Fibroblast of skin of right biceps (primary cell): Measurements from ENCODE around the gene STXBP2.

Experiments
- DNase-seq: peaks from one replicate; pipeline ENCODE4 v3.0.0-alpha.2; 2013

Gene STXBP2

DNA sequence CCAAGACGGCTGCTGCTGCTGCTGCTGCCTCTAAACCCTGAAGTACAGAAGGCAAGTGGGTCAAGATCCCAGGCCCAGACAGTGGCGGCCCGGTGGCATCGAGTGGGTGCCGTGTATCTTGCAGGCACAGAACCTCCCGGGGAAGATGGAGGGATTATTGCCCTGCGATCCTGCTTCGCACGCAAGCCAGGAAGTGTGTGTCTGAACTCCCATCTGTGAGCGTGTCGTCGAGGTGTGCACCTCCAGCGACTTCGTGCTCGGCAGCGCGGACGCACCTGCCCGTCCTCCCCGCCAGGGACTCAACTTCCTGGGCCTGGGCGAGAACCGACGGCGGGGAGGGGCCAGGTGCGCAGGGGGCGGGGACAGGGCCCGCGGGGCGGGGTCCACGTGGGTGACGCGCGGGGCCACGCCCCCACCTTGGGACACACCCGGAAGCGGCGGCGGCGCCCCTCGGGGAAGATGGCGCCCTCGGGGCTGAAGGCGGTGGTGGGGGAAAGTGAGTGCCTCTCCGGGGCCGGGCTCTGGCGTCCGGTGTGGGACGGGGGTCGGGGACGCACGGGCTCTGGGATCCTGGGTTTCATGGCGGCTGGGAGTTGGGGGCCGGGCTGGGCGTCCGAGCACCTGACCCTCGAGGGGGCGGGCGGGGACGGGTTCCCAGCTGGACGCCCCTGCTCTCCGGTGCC lies at the start of gene STXBP2:
Gene STXBP2, plus strand, starts transcription at position 420 of the 683 bp plus-strand sequence. Its CDS starts 40 bp downstream, at position 460.
- DNase-seq = no peak

DNA sequence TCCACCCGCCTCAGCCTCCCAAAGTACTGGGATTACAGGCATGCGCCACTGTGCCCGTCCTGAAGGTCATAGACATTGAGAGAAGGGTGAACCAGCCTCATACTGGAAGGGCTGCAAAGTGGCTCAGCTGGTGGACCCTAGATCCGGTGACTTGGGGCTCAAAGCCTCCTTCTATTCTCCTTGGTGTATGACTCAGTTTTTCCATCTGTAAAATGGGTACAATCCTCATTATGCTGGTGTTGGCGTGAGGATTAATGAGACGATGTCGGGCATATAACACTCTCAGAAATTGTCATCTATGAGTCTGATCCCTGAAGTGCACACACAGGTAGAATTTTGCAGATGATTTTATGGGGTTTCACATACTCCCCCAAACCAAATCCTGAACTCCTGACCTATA lies 47.1 kb upstream of the STXBP2 start:
- no peak for DNase-seq

DNA sequence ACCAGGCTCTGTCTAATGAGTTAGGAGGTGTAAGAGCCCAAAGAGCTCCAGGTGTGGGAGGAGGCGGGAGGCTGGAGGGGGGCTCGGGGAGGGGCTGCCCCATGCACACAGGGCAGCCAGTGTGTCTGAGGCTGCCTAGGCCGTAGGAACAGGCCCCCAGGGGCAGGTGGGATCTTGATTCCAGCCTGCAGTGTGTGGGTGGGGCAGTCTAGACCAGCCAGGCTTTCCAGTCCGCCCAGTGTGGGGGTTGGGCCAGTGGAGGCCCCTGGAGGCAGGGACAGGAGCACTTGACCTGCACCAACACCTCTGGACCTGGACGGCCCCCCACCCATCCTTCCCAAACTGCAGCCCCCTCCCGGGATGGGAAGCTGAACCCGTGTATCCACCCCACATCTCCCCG lies 46.7 kb upstream of the STXBP2 start:
- DNase-seq = no peak

GRCh38 chr19:7595466-7596133 lies 41.3 kb upstream of the STXBP2 start, which contains the start of gene CAMSAP3:
Gene CAMSAP3 (plus strand): TSS chr19:7595863. CDS start chr19:7596003, 140 bp downstream.
- DNase-seq = peak; percentile 6

DNA sequence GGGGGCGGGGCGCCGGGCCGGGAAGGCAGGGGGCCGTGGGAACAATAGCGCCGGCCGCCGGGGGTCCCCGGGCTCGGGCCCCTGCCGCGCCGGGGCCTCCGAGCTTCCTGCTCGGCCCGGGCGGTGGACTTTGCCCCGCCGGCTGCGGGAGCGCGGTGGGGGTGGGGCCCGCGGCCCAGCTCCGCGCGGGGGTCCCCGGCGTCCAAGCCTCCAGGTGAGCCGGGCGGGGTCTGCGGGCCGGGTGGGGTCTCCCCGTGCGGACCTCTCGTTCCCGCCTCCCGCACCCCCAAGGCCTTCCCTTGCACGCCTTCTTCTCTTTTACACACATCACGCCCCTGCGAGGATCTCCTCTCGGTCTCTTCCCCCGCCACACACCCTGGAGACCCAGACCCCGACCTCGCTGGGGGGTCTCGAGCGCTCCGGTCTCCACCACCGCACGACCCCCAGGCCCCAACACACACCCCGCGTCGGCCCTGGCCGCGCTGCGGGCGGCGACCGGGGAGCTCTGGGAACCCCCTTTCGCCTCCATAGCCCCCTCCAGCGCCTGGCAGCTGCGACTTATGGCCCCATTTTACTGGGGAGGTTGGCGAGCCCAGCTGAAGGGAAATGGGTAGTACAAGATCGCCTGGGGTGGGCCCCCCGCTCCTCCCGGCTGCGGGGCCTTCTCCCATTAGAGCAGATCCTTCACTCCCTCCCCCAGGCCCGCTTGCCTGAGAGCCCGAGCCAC lies 40.5 kb upstream of the STXBP2 start:
- DNase-seq = no peak

DNA sequence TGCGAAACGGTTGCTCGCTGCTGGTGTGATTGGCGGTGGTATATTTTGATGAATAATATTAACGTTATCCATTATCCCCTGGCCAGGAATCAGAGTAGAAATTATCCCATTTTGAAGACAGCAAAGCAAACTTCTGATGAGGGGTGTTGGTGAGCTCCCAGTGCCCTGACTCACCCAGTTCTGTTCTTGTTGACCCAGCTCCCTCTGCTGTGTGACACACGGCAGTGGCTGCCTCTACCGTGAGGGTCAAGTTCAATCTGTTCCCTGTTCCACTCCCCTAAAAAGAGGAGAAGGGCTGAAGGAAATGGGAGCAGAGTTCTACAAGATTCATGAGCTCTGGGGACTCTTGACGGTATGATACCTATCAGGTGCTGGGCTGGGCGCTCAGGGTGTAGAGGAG lies 39.2 kb upstream of the STXBP2 start:
- DNase-seq = no peak

GRCh38 chr19:7598180-7598579 lies 38.7 kb upstream of the STXBP2 start:
- DNase-seq = no peak

- DNase-seq = no peak
These were observed 36.2 kb upstream of the STXBP2 start for GRCh38 chr19:7600721-7601120.

DNA sequence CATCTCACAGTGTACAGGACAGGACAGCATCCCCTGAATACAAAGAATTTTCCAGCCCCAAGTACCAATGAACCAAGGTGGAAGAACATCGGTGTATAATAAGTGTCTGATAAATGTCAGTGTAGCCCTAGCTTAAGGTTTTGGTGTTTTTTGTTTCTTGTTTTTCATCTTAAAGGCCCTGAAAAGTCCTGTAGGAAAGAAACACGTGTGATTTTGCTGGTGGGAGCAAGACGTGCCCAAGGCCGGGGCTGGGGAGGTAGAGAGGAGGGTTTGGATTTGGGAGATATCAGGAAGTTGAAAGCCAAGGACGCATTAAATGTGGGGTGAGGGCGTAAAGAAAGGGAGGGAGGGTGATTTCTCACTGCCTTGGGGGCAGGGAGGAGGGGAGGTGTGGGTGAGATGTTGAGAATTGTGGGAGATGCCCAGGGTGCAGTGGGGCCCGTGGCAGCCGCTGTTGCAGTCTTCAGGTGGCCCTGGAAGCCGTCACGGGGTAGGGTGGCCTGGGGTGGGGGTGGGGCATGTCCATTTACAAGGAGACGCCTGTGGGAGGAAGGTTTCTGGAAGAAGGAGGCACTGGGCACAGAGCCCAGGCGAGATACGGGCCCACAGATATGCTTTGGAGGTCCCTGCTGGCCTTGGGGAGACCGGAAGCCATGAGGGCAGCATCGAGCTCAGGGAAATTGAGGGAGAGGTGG lies 34.5 kb upstream of the STXBP2 start:
- no peak for DNase-seq

DNA sequence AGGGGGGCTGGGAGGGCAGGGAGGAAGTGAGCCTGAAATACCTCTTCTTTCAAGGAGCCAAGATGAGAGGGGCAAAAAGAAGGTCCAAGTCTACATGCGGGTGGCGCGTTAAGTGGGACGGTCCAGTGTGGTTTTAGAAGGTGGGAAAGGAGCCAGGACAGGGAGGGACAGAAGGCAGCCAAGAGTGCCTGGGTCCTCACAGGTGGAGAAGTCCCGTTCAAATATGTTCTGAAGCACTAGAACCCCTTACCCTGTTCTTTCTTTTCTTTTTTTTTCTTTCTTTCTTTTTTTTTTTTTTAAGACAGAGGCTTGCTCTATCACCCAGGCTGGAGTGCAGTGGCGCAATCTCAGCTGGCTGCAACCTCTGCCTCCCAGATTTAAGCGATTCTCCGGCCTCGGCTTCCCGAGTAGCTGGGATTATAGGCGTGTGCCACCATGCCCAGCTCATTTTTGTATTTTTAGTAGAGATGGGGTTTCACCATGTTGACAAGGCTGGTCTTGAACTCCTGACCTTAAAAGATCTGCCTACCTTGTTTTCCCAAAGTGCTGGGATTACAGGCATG lies 33.9 kb upstream of the STXBP2 start:
- no peak for DNase-seq

DNA sequence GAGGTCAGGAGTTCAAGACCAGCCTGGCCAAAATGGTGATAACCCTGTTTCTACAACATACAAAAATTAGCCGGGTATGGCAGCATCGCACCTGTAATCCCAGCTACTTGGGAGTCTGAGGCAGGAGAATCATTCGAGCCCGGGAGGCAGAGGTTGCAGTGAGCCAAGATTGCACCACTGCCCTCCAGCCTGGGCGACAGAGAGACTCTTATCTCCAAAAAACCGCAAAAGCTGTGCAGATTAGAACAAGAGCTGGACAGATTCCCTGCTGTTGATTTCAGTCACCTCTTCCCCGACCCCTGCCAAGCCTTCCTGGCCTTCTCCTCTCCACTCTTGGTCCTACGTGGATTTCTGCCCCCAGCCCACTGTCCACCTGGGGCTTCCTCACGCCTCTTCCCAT lies 33.0 kb upstream of the STXBP2 start:
- DNase-seq = no peak

DNA sequence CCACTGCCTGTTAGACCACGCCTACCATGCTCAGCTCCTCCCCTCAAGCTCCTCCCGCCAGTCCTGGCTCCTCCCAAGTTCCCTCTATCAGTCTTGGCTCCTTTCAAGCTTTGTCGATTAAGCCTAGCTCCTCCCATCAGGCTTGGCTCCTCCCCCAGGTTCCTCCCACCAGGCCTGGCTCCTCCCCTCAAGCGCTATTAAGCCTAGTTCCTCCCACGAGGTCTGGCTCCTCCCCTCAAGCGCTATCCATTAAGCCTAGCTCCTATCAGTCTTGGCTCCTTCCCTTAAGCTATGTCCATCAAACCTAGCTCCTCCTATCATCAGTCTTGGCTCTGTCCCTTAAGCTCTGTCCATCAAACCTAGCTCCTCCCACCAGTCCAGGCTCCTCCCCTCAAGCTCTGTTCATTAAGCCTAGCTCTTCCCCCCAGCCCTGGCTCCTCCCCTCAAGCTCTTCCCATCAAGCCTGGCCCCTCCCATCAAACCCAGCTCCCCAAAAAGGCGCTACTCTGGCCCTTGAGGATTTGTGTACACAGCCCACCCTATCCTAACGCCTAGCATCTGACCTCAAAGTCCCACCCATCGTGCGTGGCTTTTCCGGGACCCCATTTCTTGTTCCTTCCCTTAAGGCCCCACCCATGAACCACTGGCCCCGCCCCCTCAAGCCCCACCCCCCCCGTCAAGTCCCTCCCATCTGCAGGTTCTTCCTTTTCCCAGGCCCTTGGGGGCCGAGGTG lies 31.3 kb upstream of the STXBP2 start:
- DNase-seq = peak; percentile 16

DNA sequence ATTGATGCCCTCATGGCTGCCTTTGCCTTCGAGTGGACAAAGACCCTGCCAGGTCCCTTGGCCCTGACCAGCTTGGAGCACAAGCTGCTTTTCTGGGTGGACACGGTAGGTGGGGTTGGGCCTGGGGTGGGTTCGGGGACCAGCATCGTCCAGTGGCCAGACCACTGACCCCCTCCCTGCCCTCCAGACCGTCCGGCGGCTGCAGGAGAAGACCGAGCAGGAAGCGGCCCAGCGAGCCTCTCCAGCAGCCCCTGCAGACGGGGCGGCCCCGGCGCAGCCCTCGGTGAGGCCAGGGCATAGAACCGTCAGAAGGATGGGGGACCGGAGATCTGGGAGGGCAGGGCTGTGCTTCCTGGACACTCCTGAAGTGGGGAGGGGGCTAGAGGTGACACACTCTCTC lies 30.6 kb upstream of the STXBP2 start:
- DNase-seq = no peak

GRCh38 chr19:7607212-7607873 lies 29.6 kb upstream of the STXBP2 start:
- DNase-seq = no peak

GRCh38 chr19:7607874-7608560 lies 28.9 kb upstream of the STXBP2 start:
- DNase-seq = no peak

GRCh38 chr19:7610491-7611240 lies 26.2 kb upstream of the STXBP2 start:
- DNase-seq = no peak

- no peak for DNase-seq
These were observed 25.2 kb upstream of the STXBP2 start for GRCh38 chr19:7611541-7612279.

- no peak for DNase-seq
These were observed 24.3 kb upstream of the STXBP2 start for GRCh38 chr19:7612282-7613274.
